PC-9 (cell line): ENCODE results near the gene SHTN1.

Experiments used
- EZH2 ChIP-seq: fragments of 200-600 bp; sonication (generic); IDR thresholded peaks from 2 replicates; pipeline ENCODE4 v1.8.0; 2017; ENCODE audit warnings: antibody characterized with exemption, low read depth
- TF ChIP-seq, protein P1 (sequence below): fragments of 200-600 bp; sonication (generic); conservative IDR thresholded peaks from 2 replicates; pipeline ENCODE4 v1.6.1; 2017; ENCODE audit warnings: mixed run types, antibody characterized with exemption, mild to moderate bottlenecking, moderate library complexity

GRCh38 chr10:116918583-116918982, 86.4 kb downstream of the SHTN1 start:
- TF ChIP-seq, protein P1, sequence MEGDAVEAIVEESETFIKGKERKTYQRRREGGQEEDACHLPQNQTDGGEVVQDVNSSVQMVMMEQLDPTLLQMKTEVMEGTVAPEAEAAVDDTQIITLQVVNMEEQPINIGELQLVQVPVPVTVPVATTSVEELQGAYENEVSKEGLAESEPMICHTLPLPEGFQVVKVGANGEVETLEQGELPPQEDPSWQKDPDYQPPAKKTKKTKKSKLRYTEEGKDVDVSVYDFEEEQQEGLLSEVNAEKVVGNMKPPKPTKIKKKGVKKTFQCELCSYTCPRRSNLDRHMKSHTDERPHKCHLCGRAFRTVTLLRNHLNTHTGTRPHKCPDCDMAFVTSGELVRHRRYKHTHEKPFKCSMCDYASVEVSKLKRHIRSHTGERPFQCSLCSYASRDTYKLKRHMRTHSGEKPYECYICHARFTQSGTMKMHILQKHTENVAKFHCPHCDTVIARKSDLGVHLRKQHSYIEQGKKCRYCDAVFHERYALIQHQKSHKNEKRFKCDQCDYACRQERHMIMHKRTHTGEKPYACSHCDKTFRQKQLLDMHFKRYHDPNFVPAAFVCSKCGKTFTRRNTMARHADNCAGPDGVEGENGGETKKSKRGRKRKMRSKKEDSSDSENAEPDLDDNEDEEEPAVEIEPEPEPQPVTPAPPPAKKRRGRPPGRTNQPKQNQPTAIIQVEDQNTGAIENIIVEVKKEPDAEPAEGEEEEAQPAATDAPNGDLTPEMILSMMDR = no peak
- no peak for TF ChIP-seq EZH2
